A549 (cell line): ENCODE data around the gene SMARCB1. TPM values are rescaled to one million over a fixed set of nuclear protein-coding genes. Genes with fewer than 3 reads are reported as not detected.

Experiments used
- ATAC-seq, 2 experiments: fragments of 200-7000 bp in 1 of 2; fragments of >200 bp in 1 of 2; cut with Nextera tagmentation in 1 of 2; cut with Tn5 transposase in 1 of 2; 3 replicates each; pipeline versions ENCODE4 v1.8.0 to v1.9.1; 2018 to 2020; ENCODE audit warnings: mild to moderate bottlenecking in 1 of 2, moderate library complexity in 1 of 2
- CTCF ChIA-PET: fragments of 300-600 bp; sonication (Branson Sonifier 250); formaldehyde crosslinking; extraction: SDS; loops from one replicate; lab custom pipeline; 2021; ENCODE audit warnings: antibody characterized with exemption, inconsistent platforms; lab: Yijun Ruan, JAX
- POLR2A ChIA-PET: fragments of 350-600 bp; formaldehyde crosslinking; extraction: SDS; loops from one replicate; lab custom pipeline; 2021; ENCODE audit warnings: antibody characterized with exemption, inconsistent platforms; lab: Yijun Ruan, JAX
- DNase-seq, 2 experiments: peaks; one replicate each; pipeline versions ENCODE4 v3.0.0 to v3.0.0-alpha.2; 2011 to 2016; ENCODE audit warnings: low read depth in 1 of 2, low spot score in 1 of 2
- FAIRE-seq: peaks from 2 replicates; lab custom pipeline; 2011; peaks lifted over from hg19 to GRCh38; lab: Jason Lieb, UNC
- H3K27ac ChIP-seq, 2 experiments: fragments of >200 bp; sonication (Bioruptor Twin); formaldehyde crosslinking; 3 replicates each; pipeline ENCODE4 v1.5.1; 2016 to 2017
- H3K4me1 ChIP-seq: fragments of >200 bp; sonication (Bioruptor Twin); formaldehyde crosslinking; 3 replicates; pipeline ENCODE4 v1.6.1; 2016
- H3K4me2 ChIP-seq: fragments of >200 bp; sonication (Bioruptor Twin); formaldehyde crosslinking; 3 replicates; pipeline ENCODE4 v1.6.1; 2016
- H3K4me3 ChIP-seq: fragments of >200 bp; sonication (Bioruptor Twin); formaldehyde crosslinking; 3 replicates; pipeline ENCODE4 v1.5.1; 2016
- H3K9me3 ChIP-seq: fragments of >200 bp; sonication (Bioruptor Twin); formaldehyde crosslinking; 3 replicates; pipeline ENCODE4 v1.6.1; 2016
- BHLHE40 ChIP-seq: IDR thresholded peaks from 2 replicates; pipeline ENCODE4 v1.6.1; 2012; ENCODE audit warnings: low read depth, low read length, inconsistent platforms
- CHD4 ChIP-seq: fragments of 200-600 bp; sonication (generic); IDR thresholded peaks from 2 replicates; pipeline ENCODE4 v1.6.1; 2016; ENCODE audit warnings: antibody characterized with exemption, mild to moderate bottlenecking, borderline replicate concordance
- CTCF ChIP-seq: fragments of >200 bp; sonication (Bioruptor Twin); formaldehyde crosslinking; IDR thresholded peaks from 3 replicates; pipeline ENCODE4 v1.5.1; 2016
- EHMT2 ChIP-seq: fragments of 200-600 bp; sonication (generic); IDR thresholded peaks from 2 replicates; pipeline ENCODE4 v1.6.1; 2016; ENCODE audit warnings: antibody characterized with exemption, low read depth, mild to moderate bottlenecking, moderate library complexity
- EP300 ChIP-seq, 2 experiments: fragments of >200 bp; sonication (Bioruptor Twin); formaldehyde crosslinking; IDR thresholded peaks; 2 replicates in 1 of 2; 3 replicates in 1 of 2; pipeline ENCODE4 v1.6.1; 2016 to 2017
- FOXS1 ChIP-seq: fragments of 250-450 bp; sonication (Bioruptor Pico); IDR thresholded peaks from 2 replicates; pipeline ENCODE4 v1.5.0; 2020; ENCODE audit warnings: mild to moderate bottlenecking, moderate library complexity
- GATA3 ChIP-seq: IDR thresholded peaks from 2 replicates; pipeline ENCODE4 v1.6.1; 2012; ENCODE audit warnings: borderline replicate concordance
- HDAC2 ChIP-seq: fragments of 200-600 bp; sonication (generic); IDR thresholded peaks from 2 replicates; pipeline ENCODE4 v1.6.1; 2016
- HMGXB4 ChIP-seq: fragments of 250-450 bp; sonication (Bioruptor Pico); IDR thresholded peaks from 2 replicates; pipeline ENCODE4 v1.5.0; 2021; ENCODE audit warnings: mild to moderate bottlenecking, moderate library complexity, borderline replicate concordance
- HOXA7 ChIP-seq: fragments of 250-450 bp; sonication (Bioruptor Pico); IDR thresholded peaks from 2 replicates; pipeline ENCODE4 v1.5.0; 2020; ENCODE audit warnings: mild to moderate bottlenecking, moderate library complexity
- HOXB13 ChIP-seq: fragments of 250-450 bp; sonication (Bioruptor Pico); IDR thresholded peaks from 2 replicates; pipeline ENCODE4 v1.5.0; 2020; ENCODE audit warnings: low read depth, mild to moderate bottlenecking, moderate library complexity
- JUNB ChIP-seq: fragments of >200 bp; sonication (Bioruptor Twin); formaldehyde crosslinking; IDR thresholded peaks from 2 replicates; pipeline ENCODE4 v1.6.1; 2016
- KDM5A ChIP-seq: fragments of 200-600 bp; sonication (generic); IDR thresholded peaks from 2 replicates; pipeline ENCODE4 v1.6.1; 2016; ENCODE audit warnings: antibody characterized with exemption, mild to moderate bottlenecking
- MAFK ChIP-seq: fragments of 450-650 bp; IDR thresholded peaks from 2 replicates; pipeline ENCODE4 v1.6.1; 2014; ENCODE audit not compliant: partially characterized antibody
- MAZ ChIP-seq: fragments of 150-350 bp; IDR thresholded peaks from 2 replicates; pipeline ENCODE4 v1.6.1; 2014; ENCODE audit warnings: antibody characterized with exemption, low read depth, low read length, borderline replicate concordance
- PHF8 ChIP-seq: fragments of 200-600 bp; sonication (generic); IDR thresholded peaks from 2 replicates; pipeline ENCODE4 v1.6.1; 2016; ENCODE audit warnings: low read depth, mild to moderate bottlenecking, antibody characterized with exemption, moderate library complexity, borderline replicate concordance
- POLR2A ChIP-seq: IDR thresholded peaks from 2 replicates; pipeline ENCODE4 v1.6.1; 2012; ENCODE audit warnings: mild to moderate bottlenecking, low read length
- RAD21 ChIP-seq, 2 experiments: fragments of >200 bp in 1 of 2; sonication (Bioruptor Twin) in 1 of 2; formaldehyde crosslinking in 1 of 2; IDR thresholded peaks in 1 of 2; conservative IDR thresholded peaks in 1 of 2; 2 replicates in 1 of 2; 3 replicates in 1 of 2; pipeline ENCODE4 v1.6.1; 2012 to 2018; ENCODE audit warnings: inconsistent platforms in 1 of 2
- RFX5 ChIP-seq: fragments of 450-650 bp; IDR thresholded peaks from 2 replicates; pipeline ENCODE4 v1.7.1; 2014; ENCODE audit warnings: antibody characterized with exemption, mild to moderate bottlenecking, moderate library complexity
- SMC3 ChIP-seq: fragments of >200 bp; sonication (Bioruptor Twin); formaldehyde crosslinking; IDR thresholded peaks from 3 replicates; pipeline ENCODE4 v1.6.1; 2018; ENCODE audit warnings: inconsistent platforms
- SREBF2 ChIP-seq: fragments of 450-650 bp; IDR thresholded peaks from 2 replicates; pipeline ENCODE4 v1.6.1; 2014; ENCODE audit warnings: mild to moderate bottlenecking, moderate library complexity
- TFCP2L1 ChIP-seq: fragments of 250-450 bp; sonication (Bioruptor Pico); IDR thresholded peaks from 2 replicates; pipeline ENCODE4 v1.5.0; 2021; ENCODE audit warnings: mild to moderate bottlenecking
- ZC3H11A ChIP-seq: fragments of 450-650 bp; IDR thresholded peaks from 2 replicates; pipeline ENCODE4 v1.6.1; 2014; ENCODE audit warnings: antibody characterized with exemption, mild to moderate bottlenecking
- whole genome bisulfite sequencing: methylation state at CpG from one replicate; pipeline ENCODE4 v1.1.6; 2017; ENCODE audit errors: missing lambda C conversion rate; 5-methylcytosine and 5-hydroxymethylcytosine counted together
- polyA plus RNA-seq, 4 experiments: library from polyadenylated mRNA; depleted of rRNA in 3 of 4; stranded (reverse); fragments of >200 nt; fragmentation: RNase III in 1 of 4; extraction: RNeasy Plus Mini Kit Qiagen cat#74134 plus additional on column Dnase treatment in 1 of 4; gene quantifications; 2 replicates in 3 of 4; 3 replicates in 1 of 4; pipeline ENCODE4 v1.2.3, GENCODE V29; 2011 to 2017

SMARCB1 gene
- polyA plus RNA-seq, 2 of the 4 experiments (the other 2 are of a cell fraction) = 65.6 to 133 TPM

- H3K4me2 ChIP-seq = no peak overlapping the region
- CTCF ChIA-PET = interaction anchor here (0.7 to 3.2 kb wide), 7 partner anchors 15 to 56 kb away, joined by 3 to 14 read pairs (median 4); partner anchors contain the start of gene CHCHD10
- DNase-seq (no peak), ATAC-seq (no peak), FAIRE-seq (no peak)
- H3K4me1 ChIP-seq = peaks cover 15% of the 10 kb centered on the region
- WGBS = 86% methylated on average over 4 of the region's 4 CpGs
- TF ChIP-seq MAZ (no peak), TFCP2L1 (CRISPR knock-in tag) (no peak), KDM5A (no peak), MAFK (no peak), EP300 (IDR thresholded peaks at IDR 0.05) (no peak), GATA3 (no peak), SMC3 (no peak), CHD4 (no peak), JUNB (no peak), HMGXB4 (CRISPR knock-in tag) (no peak), CTCF (no peak), EHMT2 (no peak), ZC3H11A (no peak), HDAC2 (no peak), HOXA7 (no peak), RAD21 (conservative IDR thresholded peaks at IDR 0.05 in 1 of 2, IDR thresholded peaks at IDR 0.05 in 1 of 2) (no peak), SREBF2 (no peak), BHLHE40 (no peak), FOXS1 (CRISPR knock-in tag) (no peak)
- no peaks in the 10 kb centered on the region for H3K9me3 ChIP-seq
- no peak overlapping the region for H3K4me3 ChIP-seq
- POLR2A ChIA-PET = no interaction called here
- H3K27ac ChIP-seq = no peak overlapping the region
These were observed 2.9 kb downstream of the SMARCB1 start for GRCh38 chr22:23789638-23790037.

- Histone ChIP-seq H3K27ac (no peak overlapping the region), H3K9me3 (no peaks in the 10 kb centered on the region), H3K4me1 (peaks cover 14% of the 10 kb centered on the region; the same call in 2 of the 3 replicates), H3K4me3 (no peak overlapping the region), H3K4me2 (no peak overlapping the region)
- POLR2A ChIA-PET = no interaction called here
- DNase-seq (no peak), FAIRE-seq (no peak), ATAC-seq (no peak)
- TF ChIP-seq JUNB (no peak), POLR2A (no peak), HOXB13 (CRISPR knock-in tag) (no peak), RFX5 (no peak), PHF8 (no peak)
- CTCF ChIA-PET = no interaction called here
- WGBS = 82% methylated on average over 10 of the region's 11 CpGs
These were observed 4.3 kb downstream of the SMARCB1 start for GRCh38 chr22:23790819-23791737.
